COLO829 (cell line): ENCODE results near the gene SLC2A4RG.
"Not testable (repeated sequence)": the region's sequence is repeated elsewhere in the genome, so short reads cannot be mapped to it uniquely, and the experiment has no call there.

ENCODE experiments used
- DNase-seq: peaks from one replicate; pipeline ENCODE4 v3.0.0; 2012; ENCODE audit warnings: low spot score

SLC2A4RG gene

DNA sequence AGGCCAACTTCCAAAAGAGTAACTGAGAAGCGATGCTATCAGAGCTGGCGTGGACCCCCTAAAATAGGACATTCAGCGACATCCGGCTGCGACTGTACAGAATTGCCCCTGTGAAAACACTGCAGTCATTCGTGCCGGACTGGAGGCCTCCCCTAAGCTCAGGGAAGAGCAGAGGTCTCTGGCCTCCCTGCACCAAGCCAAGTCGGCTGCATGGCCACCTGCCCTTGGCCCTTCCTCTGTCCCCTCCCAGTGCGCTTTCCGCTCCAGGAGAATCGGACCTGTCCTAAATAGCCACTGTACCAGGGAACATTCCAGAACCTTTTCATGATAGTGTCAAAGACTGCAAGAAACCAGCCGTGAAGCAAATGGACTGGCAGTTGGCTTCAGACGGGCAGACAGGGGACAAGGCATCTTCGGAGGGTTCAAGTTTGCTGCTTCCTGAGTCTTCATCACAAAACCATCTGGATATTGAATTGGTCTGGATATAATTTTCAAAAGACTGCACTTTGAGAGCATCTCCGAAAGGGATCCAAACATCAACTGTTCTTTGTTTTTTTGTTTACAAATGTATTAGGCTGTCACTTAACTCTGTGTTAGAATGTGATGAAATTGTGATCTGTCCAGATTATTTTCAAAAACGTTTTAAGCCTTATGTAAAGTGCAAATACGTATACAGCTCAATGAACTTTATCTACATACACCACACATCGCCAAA lies 16.5 kb downstream of the SLC2A4RG start:
- DNase-seq: no peak

DNA sequence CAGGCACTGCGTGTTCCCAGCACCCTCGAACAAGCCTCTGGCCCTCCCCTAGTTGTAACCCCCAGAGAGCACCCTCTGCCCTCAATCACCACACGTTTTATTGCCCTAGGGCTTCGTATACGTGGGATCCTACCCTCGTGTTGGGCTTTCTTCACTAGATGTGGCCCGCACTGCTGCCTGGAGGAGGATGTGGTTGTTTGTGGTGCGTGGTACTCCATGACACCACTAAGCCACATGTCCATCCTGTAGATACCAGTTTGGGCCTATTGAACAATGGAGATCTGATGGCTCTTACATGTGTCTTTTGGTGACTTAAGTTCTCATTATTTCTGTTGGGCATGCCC lies 17.0 kb downstream of the SLC2A4RG start:
- DNase-seq: no peak

DNA sequence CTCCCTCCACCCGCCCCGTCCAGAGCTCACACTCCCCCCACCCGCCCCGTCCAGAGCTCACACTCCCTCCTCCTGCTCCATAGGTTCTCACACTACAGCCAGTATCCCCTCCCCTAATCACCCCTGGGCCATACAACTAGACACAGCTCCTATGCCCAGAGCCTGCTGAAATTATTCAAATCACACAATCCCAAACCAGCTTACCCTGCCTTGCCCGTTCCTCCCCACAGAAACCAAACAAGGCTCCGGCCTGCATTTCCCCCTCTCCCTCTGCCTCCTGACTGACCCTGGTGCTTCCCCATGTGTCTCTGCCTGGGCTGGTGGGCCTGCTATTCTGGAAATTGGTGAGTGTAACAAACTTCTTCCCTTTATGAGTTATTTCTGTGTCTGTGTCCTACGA lies 18.6 kb downstream of the SLC2A4RG start:
- no peak for DNase-seq

- no peak for DNase-seq
These were observed 19.9 kb downstream of the SLC2A4RG start for GRCh38 chr20:63759377-63759901.

DNA sequence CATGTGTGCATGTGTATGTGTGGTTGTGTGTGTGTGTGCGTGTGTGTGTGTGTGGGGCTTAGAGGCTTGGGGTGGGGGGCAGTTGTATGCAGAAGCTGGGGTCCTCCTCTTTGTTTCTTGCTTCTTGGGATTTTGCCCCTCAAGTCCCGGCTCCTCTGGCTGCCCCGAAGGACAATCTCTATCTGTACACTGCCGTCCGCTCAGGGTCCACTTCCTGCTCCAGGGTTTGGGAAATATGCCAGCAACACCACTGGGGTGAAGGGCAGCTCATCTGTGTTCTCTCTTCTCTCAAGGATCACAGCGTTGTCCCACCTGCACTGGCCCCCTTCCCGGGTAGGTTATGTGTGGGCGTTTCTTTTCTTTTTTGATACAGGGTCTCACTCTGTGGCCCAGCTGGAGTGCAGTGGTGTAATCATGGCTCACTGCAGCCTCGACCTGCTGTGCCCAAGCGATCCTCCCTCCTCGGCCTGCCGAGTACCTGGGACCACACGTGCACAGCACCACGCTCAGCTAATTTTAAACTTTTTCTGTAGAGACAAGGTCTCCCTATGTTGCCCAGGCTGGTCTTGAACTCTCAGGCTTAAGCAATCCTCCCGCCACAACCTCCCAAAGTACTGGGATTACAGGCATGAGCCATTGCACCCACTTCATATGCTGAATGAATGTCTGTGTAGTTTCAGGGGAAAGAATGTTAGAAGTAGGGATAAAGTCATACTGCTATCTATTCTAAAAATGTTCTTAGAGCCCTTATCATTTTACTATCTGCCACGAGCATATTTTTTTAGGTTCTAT lies 25.7 kb downstream of the SLC2A4RG start:
- no peak for DNase-seq

GRCh38 chr20:63765902-63766301 lies 26.3 kb downstream of the SLC2A4RG start:
- DNase-seq: no peak

- DNase-seq: no peak
These were observed 27.3 kb downstream of the SLC2A4RG start for GRCh38 chr20:63766695-63767426.

DNA sequence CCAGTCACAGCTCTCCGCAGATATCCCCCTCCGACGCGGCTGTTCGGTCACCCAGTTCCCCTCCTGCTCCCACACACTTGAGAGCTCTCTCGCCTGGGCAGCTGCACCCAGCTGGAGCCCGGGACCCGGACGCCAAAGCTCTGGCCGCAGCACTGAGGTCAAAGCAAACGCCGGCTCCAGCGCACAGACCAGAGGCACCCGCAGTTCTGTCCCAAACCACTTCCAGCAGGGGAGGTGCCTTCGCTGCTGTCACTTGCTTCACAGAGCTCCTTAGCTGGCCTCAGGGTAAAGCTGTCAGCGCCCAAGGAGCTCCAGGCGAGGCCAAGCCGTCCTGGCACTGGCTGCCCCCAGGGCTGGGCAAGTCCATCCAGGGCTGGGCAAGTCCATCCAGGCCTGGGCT lies 27.9 kb downstream of the SLC2A4RG start:
- DNase-seq: no peak

DNA sequence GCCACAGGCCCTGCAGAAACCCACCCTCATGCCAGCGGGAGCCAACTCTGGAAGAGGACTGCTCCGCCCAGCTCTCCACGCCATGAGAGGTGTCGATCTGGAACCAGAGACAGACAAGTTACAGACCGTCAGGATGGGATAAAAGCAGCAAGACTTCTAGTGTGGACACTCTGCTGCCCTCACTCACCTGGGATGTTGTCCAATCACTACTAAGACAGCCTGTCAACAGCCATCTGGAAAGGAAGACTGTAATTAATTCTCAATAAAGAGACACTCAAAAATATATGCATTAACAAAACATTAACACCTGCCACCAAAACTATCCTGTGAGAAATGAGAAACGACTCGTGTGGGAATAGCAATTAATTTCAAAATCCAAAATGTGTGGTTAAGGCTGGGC lies 28.3 kb downstream of the SLC2A4RG start:
- no peak for DNase-seq

DNA sequence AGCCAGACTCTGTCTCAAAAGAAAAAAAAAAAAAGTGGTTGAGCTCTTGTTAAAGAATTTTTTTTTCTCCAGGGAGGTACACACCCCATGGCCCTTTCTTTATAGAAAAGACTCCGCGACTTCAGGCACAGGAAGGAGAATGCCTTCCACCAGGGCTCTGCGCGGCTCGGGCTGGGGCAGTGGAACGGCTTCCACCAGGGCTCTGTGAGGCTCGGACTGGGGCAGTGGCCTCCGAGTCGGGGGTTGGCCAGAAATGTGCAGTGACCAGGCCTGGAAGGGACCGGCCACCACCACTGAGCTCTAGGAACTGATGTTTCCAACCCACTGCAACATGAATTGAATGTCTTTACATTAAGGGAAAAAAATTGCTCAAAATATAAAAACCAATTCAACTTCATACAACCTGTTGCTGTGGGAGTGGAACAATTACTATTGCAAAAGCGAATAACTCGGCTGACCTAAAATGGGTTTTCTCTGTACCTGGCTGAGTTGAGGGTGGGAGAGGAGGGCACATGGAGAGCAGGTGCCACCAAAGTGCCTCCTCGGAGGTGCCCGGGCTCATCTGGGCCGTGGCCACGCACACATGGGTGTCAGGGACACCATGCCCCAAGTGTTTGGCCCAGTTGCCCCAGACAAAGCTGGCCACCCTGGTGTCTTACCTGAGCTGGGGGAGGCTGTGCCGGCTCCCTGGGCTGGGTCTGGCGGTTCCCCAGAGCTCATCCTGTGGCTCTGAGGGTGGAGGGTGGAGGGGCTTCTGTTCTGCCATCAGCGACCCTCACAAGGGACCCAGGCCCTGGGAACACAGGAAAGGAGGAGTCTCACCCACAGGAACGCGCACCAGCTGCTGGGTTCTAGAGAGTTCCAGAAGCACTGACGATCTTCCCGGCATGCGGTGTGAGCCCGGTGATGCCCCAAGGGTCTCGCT lies 29.3 kb downstream of the SLC2A4RG start:
- DNase-seq: no peak

GRCh38 chr20:63769891-63770474 lies 30.4 kb downstream of the SLC2A4RG start:
- DNase-seq: no peak

DNA sequence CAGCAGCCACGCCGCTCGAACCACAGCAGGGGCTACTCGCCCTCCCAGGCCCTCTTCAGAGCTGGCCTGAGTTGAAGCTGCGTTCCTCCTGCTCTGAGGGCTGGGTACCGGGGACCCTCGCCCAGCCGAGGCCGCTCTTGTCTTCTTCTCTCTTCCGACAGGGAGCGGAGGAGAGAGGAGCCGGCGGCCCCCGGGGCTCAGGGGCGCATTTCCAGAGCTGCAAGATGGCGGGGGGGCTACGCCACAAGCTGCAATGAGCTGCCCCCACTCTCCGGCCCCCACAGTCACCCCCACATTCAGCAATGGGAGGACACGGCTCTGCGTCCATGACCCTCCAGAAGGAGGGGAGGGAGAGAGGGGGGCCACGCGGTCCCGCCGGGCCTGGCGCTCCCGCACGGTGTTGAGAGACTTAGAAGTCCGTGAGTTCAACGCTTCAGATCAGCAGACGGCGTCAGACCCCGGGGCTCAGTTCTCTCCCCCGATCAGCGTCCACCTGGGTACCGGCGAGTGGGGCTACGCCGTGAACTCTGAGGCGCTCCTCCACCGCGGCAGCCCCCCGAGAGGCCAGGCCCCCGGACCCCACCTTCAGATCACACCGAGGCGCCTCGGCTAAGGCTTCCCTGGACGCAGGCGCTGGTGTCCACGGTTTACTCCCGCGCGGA lies 31.6 kb downstream of the SLC2A4RG start:
- DNase-seq: no peak

DNA sequence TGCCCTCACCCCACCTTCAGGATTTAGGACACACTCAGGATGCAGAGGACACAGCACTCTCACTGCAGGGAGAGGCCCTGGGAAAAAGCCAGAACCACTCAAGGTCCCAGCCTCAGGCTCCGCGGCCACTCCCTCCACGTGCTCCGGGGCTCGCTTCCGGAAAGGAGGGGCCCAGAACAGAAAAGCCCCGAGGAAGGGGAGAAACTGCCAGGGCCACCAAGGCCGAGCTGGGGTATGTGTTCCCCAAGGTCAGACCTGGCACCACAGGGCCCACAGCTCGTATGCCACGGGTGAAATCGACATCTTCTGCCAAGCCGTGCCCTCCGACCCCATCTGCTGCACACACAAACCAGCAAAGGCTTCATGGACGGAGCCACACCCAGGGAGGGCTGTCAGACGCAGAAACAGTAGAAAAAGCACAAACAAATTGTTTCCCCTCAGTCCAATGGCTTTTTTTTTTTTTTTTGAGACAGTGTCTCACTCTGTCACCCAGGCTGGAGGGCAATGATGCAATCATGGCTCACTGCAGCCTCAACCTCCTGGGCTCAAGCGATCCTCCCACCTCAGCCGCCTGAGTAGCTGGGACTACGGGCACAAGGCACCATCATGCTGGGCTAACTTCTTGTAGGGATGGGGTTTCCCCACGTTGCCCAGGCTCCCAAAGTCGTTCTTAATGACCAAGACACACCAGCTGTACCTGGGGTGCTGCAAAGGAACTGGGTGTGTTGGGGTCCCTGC lies 33.4 kb downstream of the SLC2A4RG start:
- no peak for DNase-seq

- DNase-seq: no peak
These were observed 34.1 kb downstream of the SLC2A4RG start for GRCh38 chr20:63773571-63774241.

- no peak for DNase-seq
These were observed 34.7 kb downstream of the SLC2A4RG start for GRCh38 chr20:63774306-63774705.

GRCh38 chr20:63775096-63775978 lies 35.8 kb downstream of the SLC2A4RG start:
- no peak for DNase-seq

DNA sequence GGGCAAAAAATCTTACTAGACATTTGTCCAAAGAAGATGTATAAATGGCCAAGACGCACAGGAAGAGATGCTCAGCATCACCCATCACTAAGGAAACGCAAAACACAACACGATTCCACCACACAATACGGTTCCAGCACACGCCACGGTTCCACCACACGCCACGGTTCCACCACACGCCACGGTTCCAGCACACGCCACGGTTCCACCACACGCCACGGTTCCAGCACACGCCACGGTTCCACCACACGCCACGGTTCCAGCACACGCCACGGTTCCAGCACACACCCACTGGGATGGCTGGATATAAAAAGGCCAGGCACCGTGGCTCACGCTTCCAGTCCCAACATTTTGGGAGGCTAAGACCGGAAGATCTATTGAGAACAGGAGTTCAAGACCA lies 37.3 kb downstream of the SLC2A4RG start:
- DNase-seq: not testable (repeated sequence)

- no peak for DNase-seq
These were observed 38.0 kb downstream of the SLC2A4RG start for GRCh38 chr20:63777614-63778013.
